ENCODE data around the gene USP21.
A peak's percentile ranks its signal among the peaks of the same experiment; 100 is the strongest.

DNA sequence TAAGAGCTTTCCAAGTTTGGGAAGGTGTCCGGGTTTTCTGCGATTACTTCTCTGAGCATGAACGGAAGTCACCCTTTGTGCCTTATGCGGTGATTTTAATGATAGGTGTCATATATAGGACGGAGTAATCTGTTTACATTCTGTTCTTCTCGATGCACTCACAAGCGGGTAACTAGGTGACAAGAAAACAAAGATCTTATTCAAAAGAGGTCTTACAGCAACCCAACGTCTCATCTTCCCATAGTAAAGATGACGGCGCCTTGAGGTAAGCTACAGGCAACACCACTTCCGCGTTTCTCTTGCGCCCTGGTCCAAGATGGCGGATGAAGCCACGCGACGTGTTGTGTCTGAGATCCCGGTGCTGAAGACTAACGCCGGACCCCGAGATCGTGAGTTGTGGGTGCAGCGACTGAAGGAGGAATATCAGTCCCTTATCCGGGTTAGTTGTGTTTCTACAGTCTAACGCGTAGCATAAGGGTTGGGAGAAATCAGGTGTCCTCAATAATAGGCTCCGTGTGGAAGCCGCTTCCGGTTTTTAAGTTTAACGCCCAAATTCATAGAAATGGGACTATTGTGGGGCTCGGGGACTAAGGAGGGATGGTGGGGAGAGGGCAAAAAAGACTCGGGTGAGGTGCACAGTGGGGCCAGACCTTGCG, 5.5 kb upstream of the USP21 start, which contains the start of gene UFC1:
- TF ChIP-seq POLR2A (IDR thresholded peaks at IDR 0.05; ENCODE audit: low read depth, low read length) (peak; percentile 93), SMC3 (IDR thresholded peaks at IDR 0.05; ENCODE audit: low read depth, low read length) (no peak), BHLHE40 (IDR thresholded peaks at IDR 0.05; ENCODE audit: low read depth, low read length) (0 out of 2 replicates have a peak, but pooled peaks have one; percentile 10), RFX5 (IDR thresholded peaks at IDR 0.05; ENCODE audit: low read depth, low read length) (no peak), MAFK (IDR thresholded peaks at IDR 0.05; ENCODE audit: low read depth, low read length) (no peak), RCOR1 (IDR thresholded peaks at IDR 0.05; ENCODE audit: insufficient replicate concordance, low read length) (no peak), RAD21 (IDR thresholded peaks at IDR 0.05; ENCODE audit: low read length) (no peak), MXI1 (IDR thresholded peaks at IDR 0.05; ENCODE audit: borderline replicate concordance, low read depth, low read length) (peak; percentile 82; the same call in 1 of the 2 replicates), FOS (IDR thresholded peaks at IDR 0.05; ENCODE audit: low read depth, low read length) (no peak), NFE2L2 (IDR thresholded peaks at IDR 0.05; ENCODE audit: low read depth, low read length) (no peak)
- TF ChIP-seq, protein P1, sequence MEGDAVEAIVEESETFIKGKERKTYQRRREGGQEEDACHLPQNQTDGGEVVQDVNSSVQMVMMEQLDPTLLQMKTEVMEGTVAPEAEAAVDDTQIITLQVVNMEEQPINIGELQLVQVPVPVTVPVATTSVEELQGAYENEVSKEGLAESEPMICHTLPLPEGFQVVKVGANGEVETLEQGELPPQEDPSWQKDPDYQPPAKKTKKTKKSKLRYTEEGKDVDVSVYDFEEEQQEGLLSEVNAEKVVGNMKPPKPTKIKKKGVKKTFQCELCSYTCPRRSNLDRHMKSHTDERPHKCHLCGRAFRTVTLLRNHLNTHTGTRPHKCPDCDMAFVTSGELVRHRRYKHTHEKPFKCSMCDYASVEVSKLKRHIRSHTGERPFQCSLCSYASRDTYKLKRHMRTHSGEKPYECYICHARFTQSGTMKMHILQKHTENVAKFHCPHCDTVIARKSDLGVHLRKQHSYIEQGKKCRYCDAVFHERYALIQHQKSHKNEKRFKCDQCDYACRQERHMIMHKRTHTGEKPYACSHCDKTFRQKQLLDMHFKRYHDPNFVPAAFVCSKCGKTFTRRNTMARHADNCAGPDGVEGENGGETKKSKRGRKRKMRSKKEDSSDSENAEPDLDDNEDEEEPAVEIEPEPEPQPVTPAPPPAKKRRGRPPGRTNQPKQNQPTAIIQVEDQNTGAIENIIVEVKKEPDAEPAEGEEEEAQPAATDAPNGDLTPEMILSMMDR (conservative IDR thresholded peaks at IDR 0.05; ENCODE audit: low read depth, low read length) = no peak
- TF ChIP-seq, protein P2, sequence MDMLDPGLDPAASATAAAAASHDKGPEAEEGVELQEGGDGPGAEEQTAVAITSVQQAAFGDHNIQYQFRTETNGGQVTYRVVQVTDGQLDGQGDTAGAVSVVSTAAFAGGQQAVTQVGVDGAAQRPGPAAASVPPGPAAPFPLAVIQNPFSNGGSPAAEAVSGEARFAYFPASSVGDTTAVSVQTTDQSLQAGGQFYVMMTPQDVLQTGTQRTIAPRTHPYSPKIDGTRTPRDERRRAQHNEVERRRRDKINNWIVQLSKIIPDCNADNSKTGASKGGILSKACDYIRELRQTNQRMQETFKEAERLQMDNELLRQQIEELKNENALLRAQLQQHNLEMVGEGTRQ (IDR thresholded peaks at IDR 0.05; ENCODE audit: low read depth, low read length) = 0 out of 2 replicates have a peak, but pooled peaks have one; percentile 4
- TF ChIP-seq, protein P3, sequence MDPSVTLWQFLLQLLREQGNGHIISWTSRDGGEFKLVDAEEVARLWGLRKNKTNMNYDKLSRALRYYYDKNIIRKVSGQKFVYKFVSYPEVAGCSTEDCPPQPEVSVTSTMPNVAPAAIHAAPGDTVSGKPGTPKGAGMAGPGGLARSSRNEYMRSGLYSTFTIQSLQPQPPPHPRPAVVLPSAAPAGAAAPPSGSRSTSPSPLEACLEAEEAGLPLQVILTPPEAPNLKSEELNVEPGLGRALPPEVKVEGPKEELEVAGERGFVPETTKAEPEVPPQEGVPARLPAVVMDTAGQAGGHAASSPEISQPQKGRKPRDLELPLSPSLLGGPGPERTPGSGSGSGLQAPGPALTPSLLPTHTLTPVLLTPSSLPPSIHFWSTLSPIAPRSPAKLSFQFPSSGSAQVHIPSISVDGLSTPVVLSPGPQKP (IDR thresholded peaks at IDR 0.05; ENCODE audit: borderline replicate concordance, low read depth, low read length) = no peak

All from IMR-90 (cell line).